Measurements from ENCODE around the gene TMEM115. TPM values are rescaled to one million over a fixed set of nuclear protein-coding genes. Genes with fewer than 3 reads are reported as not detected.

TMEM115 gene
- polyA plus RNA-seq, 12 donors: 19.5 to 29.1 (median 22.9) TPM; not detected in 1

DNA sequence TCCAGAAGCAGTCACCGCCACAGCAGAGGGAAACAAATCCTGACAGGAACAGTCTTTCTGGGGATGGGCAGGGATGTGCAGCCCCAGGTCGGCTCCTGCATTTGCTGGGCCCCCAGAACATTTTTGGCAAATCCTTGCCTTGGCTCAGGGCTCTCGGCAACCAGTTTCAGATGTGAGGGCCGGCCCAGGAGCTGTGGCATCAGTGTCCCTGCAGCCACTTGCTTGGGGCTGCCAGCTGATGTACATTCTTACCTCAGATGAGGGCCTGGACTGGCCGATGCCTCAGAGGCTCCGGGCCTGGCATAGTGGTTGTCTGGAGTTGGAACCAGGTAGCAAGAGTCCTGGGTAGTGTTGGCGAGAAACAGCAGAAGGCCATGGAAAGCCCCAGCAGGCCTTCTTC, 4.5 kb downstream of the TMEM115 start:
- DNase-seq: no peak

DNA sequence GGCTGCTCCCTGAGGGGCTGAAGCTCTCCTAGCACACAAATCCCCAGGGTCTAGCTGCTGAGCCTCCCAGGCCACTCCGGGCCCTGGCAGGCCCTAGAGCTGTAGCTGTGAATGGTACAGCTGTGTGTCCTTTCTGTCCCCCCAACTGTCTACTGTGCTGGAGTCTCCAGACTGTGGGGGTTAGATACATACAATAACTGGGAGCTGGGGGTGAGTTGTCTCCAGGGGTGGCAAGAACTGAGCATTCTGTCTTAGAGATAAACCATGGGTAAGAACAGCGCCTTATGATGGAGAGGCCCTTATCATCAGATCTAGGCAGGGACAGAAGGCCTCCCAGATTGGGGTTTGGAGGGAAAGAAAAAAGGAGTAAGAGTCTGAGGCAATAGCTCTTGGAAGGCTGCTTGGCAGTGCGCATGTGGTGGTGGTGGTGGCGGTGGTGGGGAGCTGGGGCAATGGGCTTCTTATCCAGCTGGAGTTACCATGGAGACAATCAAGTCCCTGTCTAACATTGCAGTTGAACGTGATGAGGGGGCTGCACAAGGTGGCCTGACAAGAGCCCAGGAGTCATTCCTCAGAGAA, 5.0 kb downstream of the TMEM115 start:
- no peak for DNase-seq

DNA sequence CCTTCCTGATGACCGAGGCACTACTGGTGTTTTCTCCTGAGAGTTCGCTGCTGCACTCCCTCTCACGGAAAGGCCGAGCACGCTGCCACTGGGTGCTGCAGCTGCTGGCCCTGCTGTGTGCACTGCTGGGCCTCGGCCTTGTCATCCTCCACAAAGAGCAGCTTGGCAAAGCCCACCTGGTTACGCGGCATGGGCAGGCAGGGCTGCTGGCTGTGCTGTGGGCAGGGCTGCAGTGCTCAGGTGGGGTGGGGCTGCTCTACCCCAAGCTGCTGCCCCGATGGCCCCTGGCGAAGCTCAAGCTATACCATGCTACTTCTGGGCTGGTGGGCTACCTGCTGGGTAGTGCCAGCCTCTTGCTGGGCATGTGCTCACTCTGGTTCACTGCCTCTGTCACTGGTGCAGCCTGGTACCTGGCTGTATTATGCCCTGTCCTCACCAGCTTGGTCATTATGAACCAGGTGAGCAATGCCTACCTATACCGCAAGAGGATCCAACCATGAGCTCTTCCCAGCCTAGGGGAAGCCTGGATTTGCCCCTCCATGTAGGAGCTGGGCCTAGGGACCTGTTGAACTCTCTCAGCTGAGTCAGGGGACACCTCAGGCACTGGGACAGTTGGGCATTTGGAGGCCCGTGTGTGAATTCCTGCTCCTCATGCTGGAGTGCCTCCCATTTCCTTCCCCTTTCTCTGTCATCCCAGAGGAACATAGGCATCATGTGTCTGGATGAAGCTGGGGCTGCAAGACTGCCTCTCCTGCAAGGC, 5.9 kb downstream of the TMEM115 start:
- DNase-seq: no peak

DNA sequence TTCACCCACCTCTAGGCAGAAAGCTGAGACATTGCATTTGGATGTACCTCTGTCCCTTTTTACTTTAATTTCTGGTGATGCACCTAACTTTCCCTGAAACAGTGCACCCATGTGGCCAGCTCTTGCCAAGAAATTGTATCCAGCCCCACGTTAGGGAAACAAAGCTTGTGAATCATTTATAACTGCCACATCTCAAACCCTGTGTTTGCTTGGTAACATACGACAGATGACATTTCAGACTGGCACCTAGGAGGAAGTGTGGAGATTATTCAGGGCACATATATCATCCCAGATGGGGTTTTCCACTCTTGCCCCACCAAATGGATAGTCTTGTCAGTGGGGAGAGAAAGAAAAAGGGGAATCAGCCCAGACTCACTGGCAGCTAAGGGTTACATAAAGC, 6.5 kb downstream of the TMEM115 start:
- no peak for DNase-seq

DNA sequence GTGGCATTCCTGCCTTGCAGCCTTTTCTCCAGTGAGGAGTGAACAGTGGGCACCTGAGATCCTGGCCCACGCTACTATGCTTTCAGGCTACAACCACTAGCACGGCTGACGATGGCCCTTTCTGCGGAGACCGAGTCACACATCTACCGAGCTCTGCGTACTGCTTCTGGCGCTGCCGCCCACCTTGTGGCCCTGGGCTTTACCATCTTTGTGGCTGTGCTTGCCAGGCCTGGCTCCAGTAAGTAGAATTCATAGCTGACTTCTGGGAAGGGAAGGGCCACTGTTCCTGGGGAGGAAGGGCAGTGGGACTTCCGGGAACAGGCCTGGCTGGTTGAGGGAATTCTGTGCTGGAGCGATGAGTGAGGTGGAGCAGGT, 8.0 kb downstream of the TMEM115 start:
- DNase-seq: no peak

DNA sequence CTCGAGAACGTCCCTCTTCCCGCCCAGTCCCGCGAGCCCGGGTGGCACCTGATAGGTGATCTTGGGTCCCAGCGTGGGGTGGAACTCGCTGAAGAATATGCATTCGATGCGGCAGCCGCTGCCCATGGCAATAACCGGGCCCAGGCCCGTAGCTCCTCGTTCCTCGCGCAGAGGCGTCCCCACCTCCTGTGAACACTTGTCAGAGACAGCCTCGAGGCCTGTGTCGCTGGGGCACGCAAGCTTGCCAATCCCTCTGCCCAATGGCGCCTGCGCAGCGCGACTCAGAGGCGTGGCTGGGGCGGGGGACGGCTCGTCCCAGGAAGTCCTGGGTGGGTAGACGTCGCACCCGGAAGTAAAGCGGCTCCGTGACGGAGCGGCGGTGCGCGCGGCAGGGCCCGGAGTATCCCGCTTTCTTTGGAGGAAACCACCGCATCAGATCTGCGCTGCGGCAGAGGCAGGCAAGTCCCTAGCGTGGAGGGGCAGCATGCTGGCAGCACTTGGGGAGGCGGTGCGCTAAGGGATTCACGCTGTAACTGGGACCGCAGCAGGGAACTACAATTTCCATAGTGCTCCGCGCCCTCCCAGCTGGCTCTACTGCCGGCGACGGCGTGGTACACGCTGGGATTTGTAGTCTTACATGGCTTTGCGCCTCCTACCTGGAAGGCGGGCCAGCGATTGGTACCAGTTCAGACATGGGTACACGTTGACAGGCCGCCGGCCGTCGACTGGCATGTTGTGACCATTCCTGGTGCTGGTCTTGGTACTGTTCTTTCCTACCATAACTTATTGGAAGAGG, 8.6 kb downstream of the TMEM115 start, which contains the start of the genes CYB561D2 and NPRL2:
Gene CYB561D2 (plus strand): TSS at position 336 of the 796 bp plus-strand sequence. CDS start 572 bp downstream, outside the sequence.
Gene NPRL2 (minus strand): TSS at position 249 of the 796 bp plus-strand sequence. CDS start 123 bp downstream, at position 126.
- peak; percentile 95 for DNase-seq

DNA sequence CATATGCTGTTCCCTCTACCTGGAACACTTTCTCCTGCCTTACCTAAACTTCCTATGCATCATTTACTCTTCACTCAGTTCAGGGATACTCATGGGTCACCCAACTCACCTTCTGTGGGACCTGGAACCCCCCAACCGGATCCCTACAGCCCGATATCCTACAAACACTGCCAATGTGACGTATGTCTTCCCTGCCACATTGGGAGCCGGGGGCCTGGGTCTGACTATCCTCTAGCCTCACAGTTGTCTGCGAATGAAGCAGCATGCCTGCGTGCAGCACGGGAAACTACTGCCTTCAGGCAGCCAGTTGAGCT, 9.2 kb downstream of the TMEM115 start:
- DNase-seq: no peak

DNA sequence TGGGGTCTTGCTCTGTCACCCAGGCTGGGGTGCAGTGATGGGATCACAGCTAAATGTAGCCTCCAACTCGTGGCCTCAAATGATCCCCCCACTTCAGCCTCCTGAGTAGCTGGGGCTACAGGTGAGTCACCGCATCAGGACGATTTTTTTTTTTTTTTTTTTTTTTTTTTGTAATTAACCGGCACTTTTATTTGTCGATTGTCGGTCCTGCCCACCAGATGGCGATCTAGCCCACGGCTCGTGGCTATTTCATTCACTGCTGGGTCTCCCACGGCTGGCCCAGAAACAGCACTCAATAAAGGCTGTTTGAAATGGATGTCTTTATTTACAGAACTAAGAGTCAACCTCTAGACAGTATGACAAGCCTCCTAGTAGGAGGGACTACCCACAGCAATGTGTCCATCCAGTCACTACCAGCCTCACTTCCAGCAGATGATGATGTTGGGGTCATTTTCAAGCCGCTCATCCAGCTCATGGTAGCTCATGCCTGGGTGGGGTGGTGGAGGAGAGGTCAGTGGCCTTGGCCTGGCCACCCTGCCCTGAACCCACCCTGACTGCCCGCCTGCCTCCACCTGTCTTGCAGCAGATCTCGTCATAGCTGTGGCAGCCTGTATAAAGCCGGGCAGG, 12.0 kb downstream of the TMEM115 start:
- peak; percentile 68 for DNase-seq

DNA sequence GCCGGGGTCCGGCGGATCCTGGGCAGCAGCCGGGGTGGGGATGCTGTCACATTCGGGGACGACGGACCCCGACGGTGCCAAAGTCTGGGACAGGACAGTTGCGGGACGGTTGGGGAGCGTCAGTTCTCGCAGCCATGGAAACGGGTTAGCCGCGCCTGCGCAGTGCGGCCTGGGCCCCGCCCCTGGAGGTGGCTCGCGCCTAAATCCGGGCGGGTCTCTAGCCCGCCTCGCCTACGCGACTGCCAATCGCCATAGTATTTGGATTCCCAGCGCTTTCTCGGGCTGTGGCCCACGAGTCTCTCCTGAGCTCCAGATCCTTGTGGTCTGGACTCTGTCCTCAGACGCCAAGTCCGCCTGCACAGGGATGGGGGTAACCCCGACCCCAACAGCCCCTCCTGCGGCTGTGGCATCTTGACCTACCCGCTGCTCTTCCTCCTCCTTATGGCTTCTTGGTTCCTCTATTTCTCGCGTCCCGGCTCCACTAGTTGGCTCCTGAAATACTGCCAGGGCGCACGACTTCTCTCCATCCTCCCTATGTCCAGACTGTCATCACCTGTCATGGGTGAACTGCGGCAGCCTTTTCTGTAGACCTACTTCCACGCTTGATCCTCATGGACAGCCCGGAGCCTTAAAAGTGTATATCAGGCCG, 13.6 kb downstream of the TMEM115 start, which contains the start of gene ZMYND10:
Gene ZMYND10 (minus strand): TSS at position 147 of the 649 bp plus-strand sequence. CDS start 153 bp downstream, outside the sequence.
- no peak for DNase-seq

DNA sequence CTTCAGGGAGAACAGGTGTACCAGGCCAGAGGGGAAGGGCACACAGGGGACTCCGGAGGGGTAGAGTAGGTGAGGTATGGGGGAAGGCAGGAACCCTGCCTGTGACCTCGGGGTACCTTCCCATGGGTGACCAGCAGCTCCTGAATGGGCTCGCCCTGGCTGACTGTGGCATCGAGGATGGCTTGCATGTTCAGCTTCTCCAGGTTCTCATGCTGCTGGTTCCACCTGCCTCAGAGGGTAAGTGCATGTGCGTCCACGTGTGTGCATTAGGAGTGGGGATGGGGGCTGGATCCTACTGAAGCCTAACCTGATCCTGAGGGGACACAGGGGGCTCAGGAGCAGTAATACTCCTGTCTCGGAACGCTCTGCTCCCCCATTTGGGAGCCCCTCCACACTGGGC, 14.3 kb downstream of the TMEM115 start:
- DNase-seq: no peak

DNA sequence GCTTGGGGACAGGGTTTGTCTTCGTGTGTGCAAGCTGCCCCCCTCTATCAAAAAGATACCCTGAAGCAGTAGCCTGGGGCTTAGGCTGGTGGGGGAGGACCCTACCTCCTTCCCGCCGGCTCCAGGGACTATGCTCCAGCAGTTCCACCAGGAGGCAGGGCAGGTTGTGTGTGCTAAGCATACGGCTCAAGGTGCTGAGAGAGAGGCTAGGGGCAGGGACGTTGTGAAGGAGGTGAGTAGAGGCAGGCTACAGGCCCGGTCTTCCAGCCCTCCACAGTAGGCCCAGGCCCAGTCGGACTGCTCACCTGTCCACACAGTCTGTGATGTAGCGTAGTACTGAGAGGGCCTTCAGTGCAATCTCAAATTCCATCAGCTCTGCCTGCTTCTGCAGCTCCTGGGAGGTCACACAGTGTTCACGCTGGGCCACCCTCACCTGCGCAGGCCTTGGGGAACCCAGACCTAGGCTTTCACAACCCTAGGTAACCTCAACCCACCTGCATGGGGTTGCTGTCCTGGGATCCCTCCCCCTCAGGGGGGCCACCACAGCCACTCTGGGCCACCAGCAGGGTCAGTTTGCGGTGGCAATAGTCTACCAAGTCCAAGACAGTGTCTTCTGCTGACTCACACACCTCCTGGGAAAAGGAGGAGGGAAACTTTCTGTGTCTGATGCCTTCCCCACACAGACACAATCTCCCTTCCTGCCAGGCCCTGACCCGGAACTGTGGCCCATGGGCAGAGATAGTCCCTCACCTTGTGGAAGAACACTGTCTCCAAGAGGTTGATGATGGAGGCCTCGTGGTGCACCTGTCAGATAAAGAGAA, 16.3 kb downstream of the TMEM115 start:
- no peak for DNase-seq

DNA sequence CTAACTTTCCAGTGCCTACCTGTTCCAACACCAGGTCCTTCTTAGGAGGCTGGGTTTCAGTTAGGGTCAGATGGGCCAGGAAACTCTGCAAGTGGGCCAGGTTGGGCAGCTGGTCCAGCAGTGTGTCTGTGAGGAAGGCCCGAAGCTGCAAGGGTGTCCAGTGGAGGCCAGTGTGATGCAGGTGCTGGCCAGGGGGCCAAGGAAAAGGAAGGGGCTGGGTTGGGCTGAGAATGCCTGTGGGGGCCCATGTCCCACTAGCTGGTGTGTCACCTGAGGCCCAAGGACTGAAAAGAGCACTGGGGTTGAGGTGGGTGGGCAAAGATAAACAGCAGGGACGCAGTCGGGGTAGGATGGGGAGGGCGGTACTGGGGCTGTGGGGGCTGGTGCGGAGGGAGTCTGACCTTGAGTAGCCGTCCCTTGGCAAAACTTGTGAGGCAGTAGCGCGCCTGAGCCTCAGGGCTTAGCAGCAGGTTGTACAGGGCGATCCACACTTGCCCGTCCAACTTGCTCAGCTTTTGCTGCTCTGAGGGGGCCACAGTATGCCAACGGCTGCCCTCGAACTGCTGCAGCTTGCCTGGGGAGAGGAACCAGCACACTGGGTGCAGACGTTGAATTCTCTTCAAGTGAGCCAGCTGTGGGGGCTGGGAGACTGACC, 17.2 kb downstream of the TMEM115 start:
- DNase-seq: no peak

DNA sequence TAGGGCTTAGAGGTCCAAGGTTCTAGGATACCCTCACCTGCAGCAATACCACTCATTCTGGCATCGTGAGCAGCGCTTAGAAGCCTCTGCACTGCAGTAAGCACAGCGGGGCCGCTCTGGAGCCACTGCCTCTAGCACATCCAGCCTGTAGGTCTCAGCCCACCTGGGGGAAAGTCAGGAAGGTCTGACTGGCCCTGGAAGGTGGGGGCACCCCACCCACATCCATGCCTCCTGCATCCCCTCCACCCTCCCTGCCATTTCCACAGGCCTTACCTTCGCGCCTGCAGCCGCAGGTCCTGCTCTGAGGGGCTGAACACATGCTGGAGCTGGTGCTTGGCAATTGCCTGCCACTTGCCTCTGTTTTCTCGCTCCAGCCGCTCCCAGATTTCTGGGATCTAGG, 17.8 kb downstream of the TMEM115 start:
- no peak for DNase-seq

DNA sequence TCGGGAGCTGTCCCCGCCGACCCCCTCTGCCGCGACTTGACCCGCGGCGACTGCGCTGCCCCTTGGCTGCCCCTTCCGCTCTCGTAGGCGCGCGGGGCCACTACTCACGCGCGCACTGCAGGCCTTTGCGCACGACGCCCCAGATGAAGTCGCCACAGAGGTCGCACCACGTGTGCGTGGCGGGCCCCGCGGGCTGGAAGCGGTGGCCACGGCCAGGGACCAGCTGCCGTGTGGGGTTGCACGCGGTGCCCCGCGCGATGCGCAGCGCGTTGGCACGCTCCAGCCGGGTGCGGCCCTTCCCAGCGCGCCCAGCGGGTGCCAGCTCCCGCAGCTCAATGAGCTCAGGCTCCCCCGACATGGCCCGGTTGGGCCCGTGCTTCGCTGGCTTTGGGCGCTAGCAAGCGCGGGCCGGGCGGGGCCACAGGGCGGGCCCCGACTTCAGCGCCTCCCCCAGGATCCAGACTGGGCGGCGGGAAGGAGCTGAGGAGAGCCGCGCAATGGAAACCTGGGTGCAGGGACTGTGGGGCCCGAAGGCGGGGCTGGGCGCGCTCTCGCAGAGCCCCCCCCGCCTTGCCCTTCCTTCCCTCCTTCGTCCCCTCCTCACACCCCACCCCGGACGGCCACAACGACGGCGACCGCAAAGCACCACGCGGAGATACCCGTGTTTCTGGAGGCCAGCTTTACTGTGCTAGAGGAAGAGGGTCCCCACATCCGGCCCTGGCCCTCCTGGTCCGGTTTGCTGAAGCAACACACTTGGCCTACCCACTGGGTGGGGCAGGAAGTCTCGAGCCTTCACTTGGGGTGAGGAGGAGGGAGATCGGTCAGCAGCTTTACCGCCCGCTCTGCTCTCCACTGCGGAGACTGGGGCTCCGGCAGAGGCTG, 18.6 kb downstream of the TMEM115 start, which contains the start of gene RASSF1:
Gene RASSF1 (minus strand): TSS at position 389 of the 882 bp plus-strand sequence. CDS start 31 bp downstream, at position 358.
- DNase-seq: peak; percentile 89

DNA sequence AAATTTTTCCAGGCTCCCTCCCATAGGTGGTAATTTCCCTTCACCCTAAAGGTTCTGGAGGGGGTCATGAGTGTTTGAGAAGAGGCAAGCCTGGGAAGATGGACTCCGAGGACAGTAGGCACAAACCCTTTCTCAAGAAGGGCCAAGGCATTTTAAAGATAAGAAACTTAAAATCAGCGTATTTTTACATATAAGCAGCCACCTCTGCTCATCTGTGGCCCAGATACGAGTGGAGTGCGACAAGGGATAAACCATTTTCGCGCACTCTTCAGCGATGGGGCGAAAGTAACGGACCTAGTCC, 19.2 kb downstream of the TMEM115 start:
- DNase-seq: no peak

DNA sequence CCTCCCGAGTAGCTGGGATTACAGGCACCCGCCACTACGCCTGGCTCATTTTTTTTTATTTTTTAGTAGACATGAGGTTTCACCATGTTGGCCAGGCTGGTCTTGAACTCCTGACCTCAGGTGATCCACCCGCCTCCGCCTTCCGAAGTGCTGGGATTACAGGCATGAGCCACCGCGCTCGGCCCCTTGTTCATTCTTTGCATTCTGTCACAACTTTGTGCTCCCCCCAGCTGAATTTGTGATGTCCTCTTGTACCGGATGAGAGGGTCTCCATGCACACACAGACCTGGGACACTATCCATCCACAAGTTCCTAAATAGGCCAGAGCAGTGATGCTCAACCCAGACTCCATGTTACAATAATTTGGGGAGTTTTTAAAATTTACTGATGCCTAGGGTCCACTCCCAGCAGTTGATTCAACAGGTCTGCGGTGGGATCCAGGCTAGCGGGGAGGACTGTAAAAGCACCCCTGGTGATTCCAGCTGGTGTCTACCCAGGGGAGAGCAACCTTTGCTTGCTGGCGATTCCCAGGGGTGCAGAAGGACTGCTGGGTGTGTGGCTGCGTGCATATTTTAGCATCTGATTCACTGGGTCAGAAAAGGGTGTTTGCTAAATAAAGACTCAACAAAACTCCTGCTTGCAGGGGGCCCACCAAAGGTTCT, 19.7 kb downstream of the TMEM115 start:
- no peak for DNase-seq

DNA sequence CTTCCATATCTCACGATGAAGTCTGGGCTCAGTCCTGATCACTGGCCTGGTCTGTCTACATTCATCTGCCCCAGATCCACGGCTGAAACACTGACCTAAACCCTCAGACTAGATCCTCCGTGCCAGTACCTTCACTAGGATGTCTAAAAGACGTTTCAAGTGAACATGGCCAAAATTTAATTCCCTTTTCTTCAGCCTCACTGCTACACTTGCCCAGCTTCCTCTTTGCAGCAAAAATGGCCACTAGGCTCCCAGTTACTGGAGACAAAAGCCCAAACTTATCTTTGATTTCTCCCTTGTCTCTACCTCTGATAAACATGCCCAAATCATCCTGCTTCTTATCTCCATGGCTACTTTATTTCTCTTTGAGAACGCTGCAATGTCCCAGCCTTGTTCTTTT, 20.4 kb downstream of the TMEM115 start:
- DNase-seq: no peak

DNA sequence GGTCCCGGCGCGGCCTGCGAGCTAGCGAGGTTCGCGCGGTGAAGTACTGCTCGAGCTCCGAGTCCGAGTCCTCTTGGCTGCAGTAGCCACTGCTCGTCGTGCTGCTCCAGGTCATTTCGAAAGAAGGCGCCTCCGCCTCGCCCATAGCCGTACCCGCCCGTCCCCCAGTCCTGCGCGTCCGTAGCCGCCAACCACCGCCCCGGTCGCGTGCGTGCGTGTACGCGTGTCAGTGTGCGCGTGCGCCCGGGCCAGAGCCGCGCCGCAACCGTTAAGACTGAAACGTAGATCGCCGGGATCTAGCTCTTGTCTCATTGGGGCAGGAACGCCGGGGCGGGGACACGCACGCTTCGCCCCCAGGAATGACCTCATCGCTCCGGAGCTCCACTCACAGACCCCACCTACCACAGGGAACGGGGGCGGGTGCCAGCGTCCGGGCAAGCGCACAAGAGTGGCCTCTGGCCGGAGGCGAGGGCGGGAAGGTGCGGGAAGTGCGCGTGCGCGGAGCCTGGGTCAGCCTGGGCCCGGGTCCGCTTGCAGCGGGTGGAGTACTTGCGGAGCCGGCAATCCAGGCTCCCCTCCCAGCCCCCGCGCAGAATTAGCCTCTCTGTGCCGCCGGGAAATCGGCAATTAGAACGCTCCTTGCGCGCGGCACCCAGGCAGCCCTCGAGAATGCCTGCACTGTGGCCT, 22.0 kb downstream of the TMEM115 start:
- peak; percentile 98 for DNase-seq

Data from muscle of arm (tissue), 12 donors.